HG02970 (cell line): ENCODE results near the gene RASGRP1.

Source experiments
- ATAC-seq: cut with Tn5 transposase; IDR thresholded peaks from one replicate; pipeline ENCODE4 v1.9.1; 2021; ENCODE audit warnings: mild to moderate bottlenecking, moderate library complexity, moderate number of reproducible peaks; ENCODE audit not compliant: unreplicated experiment, low FRiP score

RASGRP1 gene

DNA sequence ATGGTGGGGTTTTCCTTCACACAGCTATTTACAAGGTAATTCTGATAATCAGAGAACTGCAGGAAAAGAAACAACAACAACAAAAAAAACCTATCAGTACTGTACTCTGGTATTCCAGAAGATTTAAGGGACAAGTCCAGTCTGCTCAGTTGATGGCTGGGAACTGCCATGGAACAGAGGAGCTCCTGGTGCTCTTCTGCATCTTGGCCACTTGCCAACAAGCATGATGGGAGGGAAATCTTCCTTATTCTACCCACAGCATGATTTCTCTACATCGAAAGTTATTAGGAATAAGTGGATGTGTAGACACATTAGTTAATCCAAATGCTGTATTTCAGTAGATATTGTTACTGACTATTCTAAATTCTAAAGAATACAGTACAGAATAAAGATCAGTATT is 51.7 kb downstream of the RASGRP1 start:
- ATAC-seq = no peak

DNA sequence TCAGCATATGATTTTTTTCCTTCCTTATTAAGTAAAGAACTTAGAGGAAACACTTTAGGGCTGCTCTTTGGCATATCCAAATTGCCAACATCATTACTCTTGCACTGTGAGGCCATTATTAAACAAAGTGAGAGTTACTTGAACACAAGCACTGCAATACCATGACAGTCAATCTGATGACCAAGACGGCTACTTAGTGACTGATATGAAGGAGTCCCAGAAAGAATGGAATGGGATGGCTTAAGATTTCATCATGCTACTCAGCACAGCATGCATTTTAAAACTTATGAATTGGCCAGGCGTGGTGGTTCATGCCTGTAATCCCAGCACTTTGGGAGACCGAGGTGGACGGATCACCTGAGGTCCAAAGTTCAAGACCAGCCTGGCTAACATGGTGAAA is 55.5 kb downstream of the RASGRP1 start:
- ATAC-seq = no peak

DNA sequence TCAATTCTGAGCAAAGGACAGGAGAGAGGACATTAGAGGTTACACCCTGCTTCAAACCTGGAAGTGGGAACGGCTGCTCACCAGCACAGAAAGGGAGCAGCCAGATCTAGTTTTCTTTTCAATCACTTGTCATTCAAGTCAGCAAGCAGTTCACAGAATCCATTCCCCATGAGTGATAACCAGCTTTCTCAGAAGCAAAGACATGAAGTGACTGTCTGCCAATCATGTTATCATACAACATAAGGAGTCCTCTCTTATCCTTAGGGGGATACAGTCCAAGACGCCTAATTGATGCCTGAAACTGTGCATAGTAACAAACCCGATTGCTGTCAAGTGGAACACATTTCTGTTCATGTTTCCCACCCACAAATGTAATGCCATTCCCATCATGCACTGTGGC is 56.0 kb downstream of the RASGRP1 start:
- no peak for ATAC-seq

DNA sequence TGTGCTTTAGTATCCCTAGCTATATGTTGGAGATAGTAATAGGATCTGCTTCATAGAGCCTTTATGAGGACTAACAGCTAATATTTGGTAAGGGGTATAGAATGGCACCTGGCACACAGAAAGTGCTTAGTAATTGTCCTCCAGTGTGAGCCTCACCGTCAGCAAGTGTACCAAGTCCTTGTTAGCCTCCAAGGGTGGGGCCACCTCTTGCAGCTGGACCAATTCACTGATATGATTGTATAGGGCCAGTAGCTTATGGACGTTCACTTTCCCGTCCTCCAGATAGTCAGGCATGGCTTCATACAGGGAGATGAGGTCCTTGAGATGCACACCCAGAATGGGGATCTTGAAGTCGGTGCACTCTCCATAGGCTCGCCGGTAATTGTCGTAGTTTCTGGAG is 57.0 kb downstream of the RASGRP1 start:
- no peak for ATAC-seq

DNA sequence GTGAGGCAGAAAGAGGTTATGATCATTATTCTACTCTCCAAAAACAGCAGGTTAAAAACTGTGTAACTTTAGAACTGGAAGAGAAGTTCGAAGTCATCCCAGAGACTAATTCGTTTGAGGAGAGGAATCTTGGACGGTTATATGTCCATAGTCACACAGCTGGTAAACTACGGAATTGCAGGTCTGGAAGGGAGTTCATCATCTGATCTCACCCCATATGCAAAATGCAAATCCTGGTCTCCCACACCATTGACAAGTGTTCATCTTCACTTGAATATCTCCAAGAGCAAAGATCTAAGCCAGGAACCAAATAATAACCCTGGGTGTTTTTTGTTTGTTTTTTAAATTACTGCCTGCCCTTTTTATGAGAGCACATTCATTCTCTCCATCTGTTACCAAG is 57.6 kb downstream of the RASGRP1 start:
- ATAC-seq = no peak

DNA sequence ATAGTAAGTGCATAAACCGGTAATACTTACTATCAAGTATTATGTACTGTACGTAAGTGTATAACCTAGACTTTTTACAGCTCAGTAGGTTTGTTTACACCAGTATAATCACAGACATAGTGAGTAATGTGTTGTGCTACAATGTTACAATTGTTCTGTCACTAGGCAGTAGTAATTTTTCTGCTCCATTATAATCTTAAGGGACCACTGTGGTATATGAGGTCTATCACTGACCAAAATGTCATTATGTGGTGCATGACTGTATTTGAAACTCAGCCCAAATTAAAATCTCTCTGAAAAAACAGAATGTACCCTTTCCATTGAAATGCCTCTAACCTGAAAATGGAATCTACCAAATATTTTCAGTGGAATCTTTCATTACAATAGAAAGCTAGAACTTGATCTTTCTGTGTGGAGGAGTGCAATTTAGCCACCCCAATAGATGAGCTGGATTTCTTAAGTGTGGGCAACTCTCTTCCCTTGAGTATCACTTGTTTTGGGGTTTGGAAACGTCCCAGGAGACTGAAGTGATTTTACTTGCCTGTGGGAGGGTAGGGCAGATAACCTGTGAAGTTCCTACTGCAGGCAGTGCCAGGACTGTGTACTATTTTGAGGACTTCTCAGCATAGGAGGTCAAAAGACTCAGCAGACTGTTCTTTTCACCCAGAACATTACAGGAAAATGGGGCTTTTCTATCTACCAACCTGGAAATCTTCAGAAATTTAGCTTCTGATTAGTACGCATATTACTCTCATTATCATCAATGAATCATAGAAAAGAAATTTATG is 59.7 kb downstream of the RASGRP1 start:
- ATAC-seq = no peak

DNA sequence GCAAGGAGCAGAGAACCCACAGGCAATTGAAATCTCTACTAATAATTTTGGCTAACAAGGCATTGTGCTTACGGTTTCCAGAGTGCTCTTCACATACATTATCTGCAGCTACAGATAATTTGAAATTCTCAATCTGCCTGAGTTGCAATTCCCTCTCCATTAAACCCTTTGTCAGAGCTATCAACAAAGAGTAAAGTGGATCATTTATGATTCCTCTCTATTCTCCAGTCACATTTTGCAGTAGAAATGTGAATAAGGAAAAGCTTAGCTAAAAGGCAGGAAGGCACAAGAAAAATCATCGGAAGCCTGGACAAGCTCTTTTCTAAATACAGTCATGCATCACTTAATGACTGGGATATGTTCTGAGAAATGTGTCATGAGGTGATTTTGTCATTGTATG is 61.1 kb downstream of the RASGRP1 start:
- no peak for ATAC-seq

DNA sequence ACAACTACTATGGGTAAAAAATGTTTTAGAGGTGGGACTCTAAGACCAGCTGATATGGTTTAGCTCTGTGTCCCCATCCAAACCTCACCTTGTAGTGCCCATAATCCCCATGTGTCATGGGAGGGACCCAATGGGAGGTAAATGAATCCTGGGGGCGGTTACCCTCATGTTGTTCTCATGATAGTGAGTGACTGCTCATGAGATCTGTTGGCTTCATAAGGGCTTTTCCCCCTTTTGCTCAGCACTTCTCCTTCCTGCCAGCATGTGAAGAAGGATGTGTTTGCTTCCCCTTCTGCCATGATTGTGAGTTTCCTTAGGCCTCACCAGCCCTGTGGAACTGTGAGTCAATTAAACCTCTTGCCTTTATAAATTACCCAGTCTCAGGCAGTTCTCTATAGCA is 65.0 kb downstream of the RASGRP1 start:
- ATAC-seq = no peak

DNA sequence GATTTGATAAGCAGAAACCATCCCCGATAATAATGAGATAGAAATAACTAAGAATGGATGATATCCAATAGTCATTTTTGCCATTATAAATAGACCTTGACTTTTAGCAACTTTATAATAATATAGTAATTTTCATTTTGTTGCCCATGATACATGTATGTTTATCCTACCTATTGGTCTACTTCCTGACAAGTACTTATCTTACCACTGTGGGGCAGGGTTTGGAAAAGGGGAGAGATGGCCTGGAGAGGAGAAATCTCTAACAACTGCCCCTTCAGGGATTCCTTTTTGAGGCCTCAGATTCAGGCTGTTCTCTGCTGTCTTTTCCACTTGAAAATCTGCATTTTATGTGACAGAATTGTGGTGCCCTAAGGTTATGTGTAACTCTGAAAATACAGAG is 68.5 kb downstream of the RASGRP1 start:
- no peak for ATAC-seq

DNA sequence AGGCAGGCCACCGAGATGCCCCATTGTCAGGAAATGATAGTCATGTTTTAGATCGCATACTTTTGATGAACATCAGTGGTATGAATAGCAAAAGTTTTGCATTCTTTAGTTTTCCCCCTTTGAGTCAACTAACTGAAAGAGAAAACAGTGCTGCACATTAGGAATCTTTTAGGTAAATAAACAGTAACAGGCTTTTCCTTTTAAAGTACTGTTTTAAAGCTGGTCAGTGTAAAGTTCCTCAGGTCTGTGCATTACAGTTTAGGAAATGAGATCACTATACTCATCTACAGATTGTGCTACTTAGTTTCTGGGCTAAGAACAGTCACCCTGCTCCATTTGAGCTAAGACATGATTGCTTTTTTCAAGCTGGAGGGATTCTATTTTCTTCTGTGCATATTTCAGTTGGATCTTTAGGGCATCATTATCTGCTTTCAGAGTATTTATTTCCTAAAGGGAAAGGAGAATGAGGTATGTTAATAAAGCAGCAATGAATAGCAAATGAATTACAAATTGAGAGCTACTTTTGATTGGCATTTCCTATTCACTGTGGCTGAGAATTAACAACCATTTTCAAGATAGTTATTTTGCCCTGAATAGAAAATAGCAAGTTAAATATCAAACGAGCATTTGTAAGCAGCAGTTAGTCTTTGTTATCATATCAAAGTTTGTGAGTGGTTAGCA is 74.2 kb downstream of the RASGRP1 start:
- no peak for ATAC-seq

DNA sequence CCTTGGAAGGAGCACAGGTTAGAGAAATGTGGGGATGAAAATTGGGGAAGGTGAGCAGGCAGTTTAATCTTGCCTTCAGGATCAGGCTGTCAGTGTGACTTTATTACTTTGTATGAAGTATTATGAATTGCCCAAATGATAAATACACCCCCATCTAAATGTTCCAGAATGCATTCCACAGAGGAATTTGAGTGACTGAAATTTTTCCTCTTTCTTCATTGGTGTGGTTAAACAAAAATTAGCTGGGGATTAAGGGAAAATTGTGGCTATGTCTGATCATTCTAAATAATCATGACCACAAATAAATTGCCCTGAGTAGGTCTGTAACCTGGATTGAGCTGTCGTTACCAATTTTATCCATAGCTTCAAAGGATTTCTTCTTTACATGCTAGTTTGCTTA is 77.2 kb downstream of the RASGRP1 start:
- no peak for ATAC-seq

DNA sequence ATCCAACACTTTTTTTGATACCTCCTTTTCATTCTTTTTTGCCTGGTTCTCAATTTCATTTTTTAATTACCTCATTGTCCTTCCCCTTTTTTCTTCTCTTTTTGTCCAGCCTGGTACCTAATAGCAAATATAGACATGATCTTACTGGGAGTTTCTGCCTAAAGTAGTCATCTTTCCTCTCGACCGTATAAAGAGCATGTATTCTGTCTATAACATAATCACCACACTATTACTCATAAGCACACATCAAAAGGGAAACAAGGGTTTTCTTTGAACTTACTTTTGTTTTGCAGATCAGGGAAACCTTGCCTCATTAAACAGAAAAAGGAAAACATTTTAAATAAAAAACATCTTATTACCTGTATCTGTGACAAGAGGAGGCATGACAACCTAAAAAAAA is 77.7 kb downstream of the RASGRP1 start:
- no peak for ATAC-seq

DNA sequence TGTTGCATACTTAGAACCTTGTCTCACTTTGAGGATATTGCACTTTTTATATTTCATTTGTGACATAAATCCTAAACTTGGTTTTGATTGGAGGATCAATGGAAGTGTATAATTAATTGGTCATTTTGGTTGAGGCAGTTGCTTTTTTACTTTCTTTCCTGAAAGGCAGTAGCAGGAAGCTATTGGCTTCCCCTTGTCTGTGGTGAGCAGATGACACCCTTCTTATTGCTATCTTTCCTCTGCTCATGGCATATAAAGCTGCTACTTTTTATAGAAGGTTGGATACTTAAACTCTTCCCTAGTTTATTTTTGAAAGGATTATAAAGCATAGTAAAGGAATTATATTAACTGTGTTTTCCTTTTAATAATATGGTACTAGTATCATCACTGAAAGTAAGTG is 82.0 kb downstream of the RASGRP1 start:
- ATAC-seq = no peak

DNA sequence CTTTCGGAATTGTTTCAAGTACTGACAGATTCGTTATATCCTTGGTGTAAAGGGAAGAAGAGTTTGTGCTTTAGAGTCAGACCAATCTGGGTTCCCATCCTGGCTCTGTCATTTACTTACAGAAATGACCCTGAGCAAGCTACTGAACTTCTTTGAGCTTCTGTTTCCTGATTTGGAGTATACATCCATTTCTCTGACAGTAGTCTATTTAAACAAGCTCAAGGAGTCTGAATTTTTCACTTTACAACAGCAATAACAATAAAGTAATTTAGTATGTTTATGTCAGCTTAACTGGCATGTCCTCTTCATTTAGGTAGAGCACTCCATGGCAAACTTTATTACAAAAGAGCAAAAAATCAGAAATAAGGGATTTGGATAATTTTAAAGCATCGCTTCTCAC is 82.9 kb downstream of the RASGRP1 start:
- no peak for ATAC-seq

DNA sequence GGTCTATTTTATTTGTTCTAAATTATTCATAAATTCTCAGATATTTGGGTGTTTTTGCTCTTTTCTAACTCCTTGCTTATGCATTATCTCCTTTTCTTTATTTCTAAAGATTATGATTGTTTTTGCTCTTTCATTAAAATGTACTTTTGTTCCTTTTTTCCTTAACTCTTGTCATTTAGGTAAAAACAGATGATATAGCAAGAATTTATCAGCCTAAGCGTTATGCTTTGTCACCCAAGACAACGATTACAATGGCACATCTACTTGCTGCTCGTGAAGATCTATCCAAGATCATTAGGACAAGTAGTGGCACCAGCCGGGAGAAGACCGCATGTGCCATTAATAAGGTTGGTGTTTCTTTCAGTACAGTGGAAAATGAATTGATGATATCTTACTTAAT is 83.5 kb downstream of the RASGRP1 start:
- ATAC-seq = no peak

DNA sequence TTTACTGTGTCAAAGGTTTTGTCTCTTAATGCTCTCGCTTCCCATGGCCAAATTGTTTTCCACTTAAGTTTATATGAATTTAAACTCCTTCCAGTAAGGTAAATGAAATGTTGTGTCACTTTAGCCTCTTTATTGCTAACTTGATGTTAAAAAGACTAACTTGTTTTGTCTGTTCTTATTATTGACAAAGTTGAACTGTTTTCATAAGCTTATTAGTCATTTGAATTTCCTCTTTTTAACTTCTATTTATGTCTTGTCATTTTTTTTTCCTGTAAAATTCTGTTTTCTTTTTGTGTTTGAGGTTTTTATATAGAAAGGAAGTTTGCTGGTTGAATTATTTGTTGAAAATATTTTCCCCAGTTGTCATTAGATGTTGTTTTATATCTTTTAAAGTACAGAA is 84.9 kb downstream of the RASGRP1 start:
- no peak for ATAC-seq

DNA sequence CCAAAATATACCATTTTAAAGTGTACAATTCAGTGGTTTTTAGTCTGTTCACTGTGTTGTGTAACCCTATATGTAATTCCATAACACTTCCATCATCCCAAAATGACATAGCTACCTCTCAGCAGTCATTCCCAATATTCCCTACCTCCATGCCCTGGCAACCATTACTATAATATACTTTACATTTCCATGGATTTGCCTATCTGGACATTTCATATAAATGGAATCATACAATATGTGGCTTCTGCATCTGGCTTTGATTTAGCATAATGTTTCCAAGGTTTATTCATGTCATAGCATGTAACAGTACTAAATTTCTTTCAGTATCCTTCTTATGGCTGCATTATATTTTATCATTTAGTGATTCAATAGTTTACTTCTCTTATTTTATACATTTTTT is 85.3 kb downstream of the RASGRP1 start:
- ATAC-seq = no peak

DNA sequence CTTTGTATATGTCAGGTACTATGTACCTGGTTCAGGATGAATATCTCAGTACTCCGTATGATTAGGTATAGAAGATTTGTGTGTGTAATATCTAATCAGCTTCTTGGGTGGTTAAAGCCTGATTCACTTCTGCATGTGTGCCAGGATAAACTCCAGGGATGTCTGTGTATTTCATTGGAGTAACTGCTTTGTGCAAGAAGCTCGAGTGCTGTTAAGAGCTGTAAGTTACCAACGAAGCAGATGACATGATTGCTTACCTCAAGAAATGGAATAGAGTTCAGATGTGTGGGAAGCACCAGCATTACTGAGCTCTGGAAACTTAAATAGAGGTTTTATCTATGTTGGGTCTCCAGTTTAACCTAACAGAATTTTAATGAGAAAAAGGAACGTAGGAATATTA is 87.0 kb downstream of the RASGRP1 start:
- ATAC-seq = no peak

DNA sequence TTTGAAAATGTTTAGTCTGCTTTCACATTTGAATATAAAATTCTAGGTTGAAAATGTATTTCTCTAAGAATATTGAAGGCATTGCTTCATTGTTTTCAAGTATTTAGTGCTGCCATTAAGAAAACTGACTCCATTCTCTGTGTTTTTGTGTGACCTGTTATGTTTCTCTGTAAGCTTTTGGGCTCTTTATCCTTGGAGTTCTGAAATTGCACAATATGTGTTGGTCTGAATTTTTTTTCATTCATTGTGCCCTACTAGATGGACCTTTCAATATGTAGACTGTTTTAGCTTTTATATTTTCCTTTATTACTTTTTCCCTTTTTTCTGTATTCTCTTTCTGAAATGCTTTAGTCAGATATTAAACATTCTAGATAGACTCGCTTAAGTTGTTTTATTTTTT is 88.5 kb downstream of the RASGRP1 start:
- ATAC-seq = no peak

DNA sequence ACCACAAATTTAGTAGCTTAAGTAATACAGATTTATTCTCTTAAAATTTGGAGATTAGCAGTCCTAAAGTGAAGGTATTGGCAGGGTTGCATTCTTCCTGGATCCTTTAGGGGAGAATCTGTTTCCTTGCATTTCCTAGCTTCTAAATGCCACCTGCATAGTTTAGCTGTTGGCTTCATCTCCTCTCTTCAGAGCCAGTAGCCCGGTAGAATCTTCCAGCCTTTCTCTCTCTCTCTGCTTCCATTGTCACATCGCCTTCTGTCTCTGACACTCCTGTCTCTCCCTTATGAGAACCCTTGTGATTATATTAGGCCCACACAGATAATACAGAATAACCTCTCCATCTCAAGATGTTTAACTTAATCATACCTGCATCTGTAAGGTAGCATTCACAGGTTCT is 89.3 kb downstream of the RASGRP1 start:
- no peak for ATAC-seq

DNA sequence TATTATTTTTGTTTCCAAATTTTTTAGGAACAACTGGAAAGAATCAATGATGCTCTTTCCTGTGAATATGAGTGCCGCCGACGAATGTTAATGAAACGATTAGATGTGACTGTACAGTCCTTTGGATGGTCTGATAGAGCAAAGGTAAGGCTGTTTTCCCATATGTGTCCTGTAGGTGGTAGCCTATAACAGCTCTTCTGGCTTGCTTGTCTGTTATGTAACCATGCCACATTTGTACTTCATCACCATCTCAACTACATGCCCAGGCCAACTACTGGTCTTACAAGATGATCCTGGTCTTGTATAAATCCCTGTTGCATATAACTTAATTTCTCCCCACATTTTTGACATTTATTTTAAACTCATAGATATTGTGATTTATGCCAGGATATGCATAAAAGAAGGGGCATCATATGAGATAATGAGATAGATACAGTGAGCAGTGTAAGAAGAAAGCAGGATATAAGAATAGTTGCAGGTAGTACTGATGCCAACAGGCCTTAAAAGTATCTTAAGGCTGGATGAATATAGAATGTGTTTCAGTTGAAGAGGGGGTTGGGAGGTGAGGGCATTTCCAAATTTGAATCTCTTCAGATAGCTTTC is 90.4 kb downstream of the RASGRP1 start:
- peak; percentile 67 for ATAC-seq

DNA sequence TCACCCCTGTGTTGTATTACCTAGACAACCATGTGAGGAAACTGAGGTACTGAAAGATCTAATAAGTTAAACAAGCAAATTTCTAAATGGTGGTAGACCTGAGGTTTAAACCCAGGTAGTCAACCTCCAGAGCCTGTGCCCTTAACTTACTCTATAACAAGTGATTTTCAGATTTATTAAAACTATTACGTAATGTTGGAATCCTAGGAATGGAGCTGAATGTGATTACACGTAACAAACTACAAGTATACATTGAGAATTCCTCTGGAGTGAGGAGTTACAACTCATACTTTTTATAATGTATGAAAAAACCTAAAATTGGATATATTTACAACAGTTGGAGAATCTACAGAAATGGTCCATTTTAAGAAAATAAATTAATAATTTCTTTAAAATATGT is 92.6 kb downstream of the RASGRP1 start:
- ATAC-seq = no peak
